IgD-negative memory B cell (primary cell): ENCODE results near the gene C1orf226. TPM values are rescaled to one million over a fixed set of nuclear protein-coding genes. Genes with fewer than 3 reads are reported as not detected.

Experiments used
- H3K27ac Mint-ChIP-seq, 3 donors: one replicate each; pipeline ENCODE4 v1.8.0; 2020 to 2022; ENCODE audit warnings: mild to moderate bottlenecking in 3 of 3, mixed read lengths in 3 of 3, moderate library complexity in 1 of 3
- H3K27me3 Mint-ChIP-seq: one replicate; pipeline ENCODE4 v1.8.0; 2021; ENCODE audit warnings: mixed read lengths
- H3K36me3 Mint-ChIP-seq: one replicate; pipeline ENCODE4 v1.8.0; 2020; ENCODE audit warnings: mild to moderate bottlenecking, mixed read lengths
- H3K4me1 Mint-ChIP-seq, 3 donors: one replicate each; pipeline ENCODE4 v1.8.0; 2020 to 2022; ENCODE audit warnings: mixed read lengths in 3 of 3, mild to moderate bottlenecking in 1 of 3
- H3K4me3 Mint-ChIP-seq, 4 donors: one replicate each; pipeline ENCODE4 v1.8.0; 2020 to 2022; ENCODE audit warnings: mild to moderate bottlenecking in 4 of 4, mixed read lengths in 4 of 4, moderate library complexity in 3 of 4
- H3K9me3 Mint-ChIP-seq, 3 donors: one replicate each; pipeline ENCODE4 v1.8.0; 2020 to 2021; ENCODE audit warnings: mixed read lengths in 3 of 3, mild to moderate bottlenecking in 1 of 3
- polyA plus RNA-seq: library from polyadenylated mRNA; unstranded; fragments of 300-500 nt; fragmentation: Illumina TruSeq; gene quantifications from one replicate; pipeline ENCODE4 v1.2.3, GENCODE V29; 2021

The C1orf226 gene
- polyA plus RNA-seq, 1 donor from 2014 or later = not detected

GRCh38 chr1:162385702-162386101, 4.2 kb downstream of the C1orf226 start:
- Mint-ChIP-seq H3K27ac (no peak overlapping the region), H3K4me1 (peaks cover 0 to 8% (median 3%) of the 10 kb centered on the region in 3 donors), H3K4me3 (no peak overlapping the region), H3K27me3 (peaks cover 15% of the 10 kb centered on the region), H3K36me3 (no peaks in the 10 kb centered on the region), H3K9me3 (no peaks in the 10 kb centered on the region)

GRCh38 chr1:162386292-162387225, 5.0 kb downstream of the C1orf226 start:
- Mint-ChIP-seq H3K27ac (no peak overlapping the region), H3K4me1 (peaks cover 0 to 8% (median 3%) of the 10 kb centered on the region in 3 donors), H3K9me3 (no peaks in the 10 kb centered on the region), H3K4me3 (no peak overlapping the region), H3K36me3 (no peaks in the 10 kb centered on the region), H3K27me3 (peaks cover 17% of the 10 kb centered on the region)

GRCh38 chr1:162387226-162388082, 5.9 kb downstream of the C1orf226 start:
- Mint-ChIP-seq H3K27ac (no peak overlapping the region), H3K4me1 (peaks cover 0 to 13% (median 3%) of the 10 kb centered on the region in 3 donors), H3K27me3 (peaks cover 17% of the 10 kb centered on the region)

GRCh38 chr1:162388083-162388594, 6.6 kb downstream of the C1orf226 start:
- H3K9me3 Mint-ChIP-seq = no peaks in the 10 kb centered on the region
- no peak overlapping the region for H3K27ac Mint-ChIP-seq
- H3K4me3 Mint-ChIP-seq = no peak overlapping the region
- H3K27me3 Mint-ChIP-seq = peaks cover 17% of the 10 kb centered on the region
- H3K36me3 Mint-ChIP-seq = peaks cover under 1% of the 10 kb centered on the region
- H3K4me1 Mint-ChIP-seq = peaks cover 0 to 13% (median 3%) of the 10 kb centered on the region in 3 donors

More at GRCh38 chr1:162387226-162388082, 5.9 kb downstream of the C1orf226 start:
- Mint-ChIP-seq H3K36me3 (no peaks in the 10 kb centered on the region), H3K4me3 (no peak overlapping the region), H3K9me3 (no peaks in the 10 kb centered on the region)

GRCh38 chr1:162388615-162389014, 7.1 kb downstream of the C1orf226 start:
- Mint-ChIP-seq H3K27me3 (peaks cover 17% of the 10 kb centered on the region), H3K27ac (no peak overlapping the region), H3K4me1 (peaks cover 0 to 13% (median 3%) of the 10 kb centered on the region in 3 donors), H3K9me3 (no peaks in the 10 kb centered on the region), H3K36me3 (peaks cover 1% of the 10 kb centered on the region), H3K4me3 (no peak overlapping the region)

GRCh38 chr1:162389021-162389818, 7.7 kb downstream of the C1orf226 start:
- no peaks in the 10 kb centered on the region for H3K9me3 Mint-ChIP-seq
- H3K4me1 Mint-ChIP-seq = peaks cover 0 to 13% (median 3%) of the 10 kb centered on the region in 3 donors
- no peak overlapping the region for H3K27ac Mint-ChIP-seq
- peaks cover 17% of the 10 kb centered on the region for H3K27me3 Mint-ChIP-seq
- H3K36me3 Mint-ChIP-seq = peaks cover 1% of the 10 kb centered on the region
- peak overlapping the region in 1 of 4 donors; percentile 75 for H3K4me3 Mint-ChIP-seq

- H3K36me3 Mint-ChIP-seq = peaks cover 1% of the 10 kb centered on the region
- H3K4me1 Mint-ChIP-seq = peaks cover 0 to 13% (median 3%) of the 10 kb centered on the region in 3 donors
- no peak overlapping the region for H3K4me3 Mint-ChIP-seq
- peaks cover 17% of the 10 kb centered on the region for H3K27me3 Mint-ChIP-seq
- H3K27ac Mint-ChIP-seq = no peak overlapping the region
- H3K9me3 Mint-ChIP-seq = no peaks in the 10 kb centered on the region
Observed at GRCh38 chr1:162389971-162390370, 8.4 kb downstream of the C1orf226 start.

- Mint-ChIP-seq H3K27ac (no peak overlapping the region), H3K9me3 (no peaks in the 10 kb centered on the region), H3K4me1 (peaks cover 0 to 13% (median 3%) of the 10 kb centered on the region in 3 donors)
Observed at GRCh38 chr1:162390396-162391185, 9.1 kb downstream of the C1orf226 start.

GRCh38 chr1:162391790-162392563, 10.4 kb downstream of the C1orf226 start:
- Mint-ChIP-seq H3K4me1 (peaks cover 0 to 13% (median 3%) of the 10 kb centered on the region in 3 donors), H3K4me3 (no peak overlapping the region), H3K27me3 (peaks cover 19% of the 10 kb centered on the region), H3K27ac (no peak overlapping the region), H3K9me3 (no peaks in the 10 kb centered on the region), H3K36me3 (peaks cover 1% of the 10 kb centered on the region)

More at GRCh38 chr1:162390396-162391185, 9.1 kb downstream of the C1orf226 start:
- Mint-ChIP-seq H3K36me3 (peaks cover 1% of the 10 kb centered on the region), H3K27me3 (peaks cover 17% of the 10 kb centered on the region), H3K4me3 (peak overlapping the region in 1 of 4 donors; percentile 4)

GRCh38 chr1:162396201-162396906, 14.8 kb downstream of the C1orf226 start:
- Mint-ChIP-seq H3K36me3 (peaks cover 1% of the 10 kb centered on the region), H3K4me1 (peaks cover 0 to 5% (median 0%) of the 10 kb centered on the region in 3 donors), H3K27me3 (peaks cover 9% of the 10 kb centered on the region), H3K4me3 (no peak overlapping the region), H3K27ac (peak overlapping the region in 1 of 3 donors; percentile 24), H3K9me3 (no peaks in the 10 kb centered on the region)

GRCh38 chr1:162397039-162397448, 15.5 kb downstream of the C1orf226 start:
- Mint-ChIP-seq H3K4me3 (no peak overlapping the region), H3K36me3 (peaks cover 1% of the 10 kb centered on the region), H3K27me3 (peaks cover 10% of the 10 kb centered on the region), H3K27ac (peak overlapping the region in 1 of 3 donors; percentile 24), H3K4me1 (peaks cover 0 to 2% (median 0%) of the 10 kb centered on the region in 3 donors), H3K9me3 (no peaks in the 10 kb centered on the region)

GRCh38 chr1:162397943-162398560, 16.5 kb downstream of the C1orf226 start:
- Mint-ChIP-seq H3K4me1 (no peaks in the 10 kb centered on the region), H3K4me3 (no peak overlapping the region), H3K36me3 (peaks cover 1% of the 10 kb centered on the region), H3K27me3 (peaks cover 11% of the 10 kb centered on the region), H3K9me3 (no peaks in the 10 kb centered on the region), H3K27ac (no peak overlapping the region)
